HFFc6 (cell line): Measurements from ENCODE around the gene KCNH8. TPM values are rescaled to one million over a fixed set of nuclear protein-coding genes. Genes with fewer than 3 reads are reported as not detected.

Experiments
- DNase-seq: peaks from one replicate; pipeline ENCODE4 v3.0.0-alpha.2; 2018
- H3K27ac Mint-ChIP-seq: 2 replicates; pipeline ENCODE4 v1.8.0; 2020; ENCODE audit warnings: mild to moderate bottlenecking, mixed read lengths
- H3K27me3 Mint-ChIP-seq: 2 replicates; pipeline ENCODE4 v1.8.0; 2021; ENCODE audit warnings: mild to moderate bottlenecking, moderate library complexity, mixed read lengths; ENCODE audit not compliant: insufficient read depth
- H3K36me3 Mint-ChIP-seq: 2 replicates; pipeline ENCODE4 v1.8.0; 2021; ENCODE audit warnings: low read depth, mixed read lengths
- H3K4me1 Mint-ChIP-seq: 2 replicates; pipeline ENCODE4 v1.8.0; 2020; ENCODE audit warnings: low read depth, mixed read lengths
- H3K4me3 Mint-ChIP-seq: 2 replicates; pipeline ENCODE4 v1.8.0; 2020; ENCODE audit warnings: mild to moderate bottlenecking, moderate library complexity, mixed read lengths
- H3K9me3 Mint-ChIP-seq: 2 replicates; pipeline ENCODE4 v1.8.0; 2020; ENCODE audit warnings: mild to moderate bottlenecking, mixed read lengths
- total RNA-seq, 6 experiments: library from RNA; stranded (reverse); fragmentation: NEBNext Ultra II Directional; extraction: Animal tissue kit (Norgen Biotek cat#: 25700); gene quantifications; 2 replicates in 1 of 6; 3 replicates in 5 of 6; pipeline ENCODE4 v1.2.3, GENCODE V29; 2021
- TF ChIP-seq, protein P1 (sequence below): fragments of 200-600 bp; sonication (generic); IDR thresholded peaks from 2 replicates; pipeline ENCODE4 v1.5.0; 2021; ENCODE audit warnings: antibody characterized with exemption, mild to moderate bottlenecking

KCNH8 gene
- total RNA-seq, 6 experiments from 2014 or later, result not detected

DNA sequence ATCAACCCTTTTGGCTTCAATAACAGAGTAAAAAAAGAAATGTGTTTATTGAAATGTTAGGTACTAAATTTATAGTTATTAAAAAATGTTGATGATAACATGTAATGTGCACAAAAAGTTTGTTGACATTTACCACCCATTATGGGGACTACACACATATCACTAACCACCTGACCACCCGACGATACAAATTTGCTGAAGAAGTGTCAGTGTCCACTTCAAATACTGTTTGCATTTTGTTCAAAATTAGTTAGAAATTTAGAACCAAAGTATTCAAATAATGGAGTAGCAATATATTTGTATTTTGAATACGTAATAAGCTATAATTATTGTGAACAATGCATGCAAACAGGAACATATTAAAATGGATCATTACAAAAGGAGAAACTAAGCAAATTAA lies 54.4 kb downstream of the KCNH8 start:
- no peak overlapping the region for H3K27ac Mint-ChIP-seq
- TF ChIP-seq, protein P1, sequence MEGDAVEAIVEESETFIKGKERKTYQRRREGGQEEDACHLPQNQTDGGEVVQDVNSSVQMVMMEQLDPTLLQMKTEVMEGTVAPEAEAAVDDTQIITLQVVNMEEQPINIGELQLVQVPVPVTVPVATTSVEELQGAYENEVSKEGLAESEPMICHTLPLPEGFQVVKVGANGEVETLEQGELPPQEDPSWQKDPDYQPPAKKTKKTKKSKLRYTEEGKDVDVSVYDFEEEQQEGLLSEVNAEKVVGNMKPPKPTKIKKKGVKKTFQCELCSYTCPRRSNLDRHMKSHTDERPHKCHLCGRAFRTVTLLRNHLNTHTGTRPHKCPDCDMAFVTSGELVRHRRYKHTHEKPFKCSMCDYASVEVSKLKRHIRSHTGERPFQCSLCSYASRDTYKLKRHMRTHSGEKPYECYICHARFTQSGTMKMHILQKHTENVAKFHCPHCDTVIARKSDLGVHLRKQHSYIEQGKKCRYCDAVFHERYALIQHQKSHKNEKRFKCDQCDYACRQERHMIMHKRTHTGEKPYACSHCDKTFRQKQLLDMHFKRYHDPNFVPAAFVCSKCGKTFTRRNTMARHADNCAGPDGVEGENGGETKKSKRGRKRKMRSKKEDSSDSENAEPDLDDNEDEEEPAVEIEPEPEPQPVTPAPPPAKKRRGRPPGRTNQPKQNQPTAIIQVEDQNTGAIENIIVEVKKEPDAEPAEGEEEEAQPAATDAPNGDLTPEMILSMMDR, result no peak
- H3K4me1 Mint-ChIP-seq, result no peaks in the 10 kb centered on the region
- H3K9me3 Mint-ChIP-seq, result peaks cover 25% of the 10 kb centered on the region
- no peaks in the 10 kb centered on the region; the same call in 1 of the 2 replicates for H3K36me3 Mint-ChIP-seq
- H3K4me3 Mint-ChIP-seq, result no peak overlapping the region
- no peak for DNase-seq
- no peaks in the 10 kb centered on the region for H3K27me3 Mint-ChIP-seq

DNA sequence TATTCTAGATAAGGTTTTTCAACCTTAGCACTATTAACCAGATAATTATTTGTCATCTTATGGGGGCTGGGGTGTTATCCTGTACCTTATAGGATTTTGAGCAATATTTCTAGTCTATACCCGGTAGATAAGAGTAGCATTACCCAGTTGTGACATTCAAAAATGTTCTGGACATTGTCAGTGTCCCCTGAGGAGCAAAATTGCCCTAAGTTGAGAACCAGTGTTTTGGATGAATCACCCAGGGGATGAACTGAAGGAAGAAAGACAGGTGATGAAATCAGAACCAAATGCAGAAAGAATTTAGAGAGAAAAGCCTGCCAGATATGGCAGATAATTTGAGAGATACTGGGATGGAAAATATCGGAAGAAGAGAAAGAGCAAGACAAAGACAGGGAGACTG lies 58.2 kb downstream of the KCNH8 start:
- no peaks in the 10 kb centered on the region for H3K36me3 Mint-ChIP-seq
- H3K4me3 Mint-ChIP-seq, result no peak overlapping the region
- no peak overlapping the region for H3K27ac Mint-ChIP-seq
- no peak for DNase-seq
- peaks cover 31% of the 10 kb centered on the region for H3K9me3 Mint-ChIP-seq
- TF ChIP-seq, protein P1, result no peak
- H3K27me3 Mint-ChIP-seq, result no peaks in the 10 kb centered on the region
- no peaks in the 10 kb centered on the region for H3K4me1 Mint-ChIP-seq

DNA sequence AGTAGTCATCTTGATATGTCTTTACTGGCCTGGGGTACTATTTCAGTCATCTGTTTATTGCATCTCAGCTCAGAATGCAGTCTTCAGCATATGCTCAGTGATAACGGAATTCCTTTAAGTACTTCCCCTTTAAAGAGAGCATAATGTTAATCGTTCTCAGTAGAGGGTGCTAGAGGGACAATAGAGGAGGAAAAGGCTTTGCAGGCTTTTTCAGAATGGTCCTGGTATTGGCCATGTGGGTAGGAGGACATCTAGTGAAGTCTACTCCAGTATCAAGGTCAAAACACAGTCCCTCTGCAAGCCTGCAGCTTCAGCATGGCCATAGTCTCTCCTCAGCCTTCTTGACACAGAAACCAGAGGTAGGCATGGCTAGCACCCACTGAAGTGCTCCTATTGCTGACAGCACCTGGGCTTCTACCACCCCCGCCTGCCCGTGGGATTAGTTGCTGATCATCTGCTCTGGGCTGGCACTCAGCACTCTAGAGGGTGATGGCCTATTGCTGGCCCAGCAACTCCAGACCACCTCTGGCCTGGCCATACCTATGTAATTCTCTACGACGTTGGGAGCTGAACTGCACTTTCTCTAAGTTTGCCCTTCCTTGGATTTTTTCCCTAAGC lies 65.4 kb downstream of the KCNH8 start:
- peaks cover 47% of the 10 kb centered on the region for H3K9me3 Mint-ChIP-seq
- H3K4me1 Mint-ChIP-seq, result no peaks in the 10 kb centered on the region
- DNase-seq, result no peak
- no peaks in the 10 kb centered on the region for H3K27me3 Mint-ChIP-seq
- no peak overlapping the region for H3K27ac Mint-ChIP-seq
- no peak overlapping the region for H3K4me3 Mint-ChIP-seq
- TF ChIP-seq, protein P1, result no peak
- no peaks in the 10 kb centered on the region for H3K36me3 Mint-ChIP-seq

DNA sequence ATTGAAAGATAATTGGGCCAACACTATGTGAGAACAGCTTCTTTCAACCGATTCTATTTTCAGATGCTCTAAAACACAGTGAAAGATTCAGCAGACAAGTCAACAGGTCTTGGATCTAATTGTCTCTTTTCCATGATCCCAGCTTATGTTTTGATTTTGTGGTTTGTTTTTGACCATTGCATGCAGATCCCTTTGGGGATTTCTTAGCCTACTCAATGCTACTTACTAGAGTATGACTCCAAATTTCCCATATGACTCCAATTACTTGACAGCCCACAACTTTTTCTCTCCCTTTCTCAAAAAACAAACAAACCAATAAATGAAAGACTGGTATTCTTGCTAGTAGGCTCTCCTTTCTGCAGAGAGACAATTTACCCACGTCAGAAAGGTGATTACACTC lies 67.1 kb downstream of the KCNH8 start:
- Mint-ChIP-seq H3K4me1 (no peaks in the 10 kb centered on the region), H3K4me3 (no peak overlapping the region), H3K9me3 (peaks cover 46% of the 10 kb centered on the region), H3K27ac (no peak overlapping the region), H3K36me3 (no peaks in the 10 kb centered on the region), H3K27me3 (no peaks in the 10 kb centered on the region)
- TF ChIP-seq, protein P1, result no peak
- no peak for DNase-seq

DNA sequence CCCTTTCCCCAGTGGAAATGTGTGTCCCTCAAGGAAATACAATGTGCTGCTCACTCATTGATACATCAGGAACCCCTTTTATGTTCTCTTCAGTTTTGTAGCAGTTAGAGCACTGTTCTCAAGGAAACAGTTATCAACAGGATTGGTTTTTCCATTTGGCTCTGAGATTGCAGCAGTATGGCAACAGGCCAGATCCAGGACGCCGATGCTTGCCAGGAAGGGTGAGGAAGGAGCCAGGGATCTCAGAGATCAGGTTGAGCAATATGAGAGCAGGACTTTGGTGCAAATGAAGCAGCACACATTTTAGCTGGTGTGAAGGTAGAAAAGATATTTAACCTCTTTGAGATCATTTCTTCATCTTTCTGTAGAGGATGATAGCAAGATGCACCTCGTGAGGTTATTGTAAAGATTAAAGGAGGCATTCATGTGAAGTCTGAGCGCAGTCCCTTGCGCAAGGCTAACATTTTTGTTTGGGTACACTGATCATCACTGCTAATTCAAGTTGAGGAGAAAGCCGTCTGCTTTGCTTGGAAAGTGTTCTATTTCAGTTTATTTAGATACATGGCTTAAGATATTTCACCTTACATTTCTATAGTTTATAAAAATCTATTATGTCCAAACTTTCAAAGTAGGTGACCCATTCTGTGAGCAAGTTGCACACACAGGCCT lies 68.5 kb downstream of the KCNH8 start:
- no peak overlapping the region for H3K4me3 Mint-ChIP-seq
- H3K9me3 Mint-ChIP-seq, result peaks cover 40% of the 10 kb centered on the region
- TF ChIP-seq, protein P1, result no peak
- H3K36me3 Mint-ChIP-seq, result no peaks in the 10 kb centered on the region; the same call in 1 of the 2 replicates
- no peaks in the 10 kb centered on the region for H3K4me1 Mint-ChIP-seq
- no peak for DNase-seq
- H3K27ac Mint-ChIP-seq, result no peak overlapping the region
- H3K27me3 Mint-ChIP-seq, result no peaks in the 10 kb centered on the region
